Endothelial cell of umbilical vein (primary cell): ENCODE measurements around the gene TNRC6A.

Source experiments
- EZH2 ChIP-seq: IDR thresholded peaks from 2 replicates; pipeline ENCODE4 v1.6.1; 2012; ENCODE audit warnings: borderline replicate concordance, low read depth, mild to moderate bottlenecking, moderate library complexity, low read length, inconsistent platforms; ENCODE audit not compliant: severe bottlenecking
- FOS ChIP-seq: IDR thresholded peaks from 2 replicates; pipeline ENCODE4 v1.6.1; 2011; ENCODE audit warnings: mild to moderate bottlenecking, low read length, moderate library complexity, borderline replicate concordance; ENCODE audit not compliant: insufficient read depth
- GATA2 ChIP-seq: IDR thresholded peaks from 2 replicates; pipeline ENCODE4 v1.7.0; 2011; ENCODE audit warnings: low read depth, mild to moderate bottlenecking, moderate library complexity, mixed read lengths, low read length; ENCODE audit not compliant: insufficient read length, insufficient read depth
- POLR2A ChIP-seq: IDR thresholded peaks from 2 replicates; pipeline ENCODE4 v1.6.1; 2012; ENCODE audit warnings: low read depth, mild to moderate bottlenecking, control low read depth, low read length
- POLR2AphosphoS5 ChIP-seq: IDR thresholded peaks from 2 replicates; pipeline ENCODE4 v1.6.1; 2012; ENCODE audit warnings: low read depth, mild to moderate bottlenecking, control low read depth, low read length, moderate library complexity; ENCODE audit not compliant: insufficient read depth
- TF ChIP-seq, protein P1 (sequence below): IDR thresholded peaks from 2 replicates; pipeline ENCODE4 v1.6.1; 2011; ENCODE audit not compliant: insufficient read depth, insufficient read length
- TF ChIP-seq, protein P2 (sequence below), 2 donors: IDR thresholded peaks; 1 replicate in 1 of 2; 2 replicates in 1 of 2; pipeline ENCODE4 v1.5.1; 2011; ENCODE audit warnings: low read length in 2 of 2, mild to moderate bottlenecking in 2 of 2, moderate library complexity in 2 of 2, control low read depth in 1 of 2, inconsistent platforms in 1 of 2, low read depth in 1 of 2; ENCODE audit not compliant: insufficient read depth in 1 of 2; ENCODE audit errors: extremely low read depth in 1 of 2

DNA sequence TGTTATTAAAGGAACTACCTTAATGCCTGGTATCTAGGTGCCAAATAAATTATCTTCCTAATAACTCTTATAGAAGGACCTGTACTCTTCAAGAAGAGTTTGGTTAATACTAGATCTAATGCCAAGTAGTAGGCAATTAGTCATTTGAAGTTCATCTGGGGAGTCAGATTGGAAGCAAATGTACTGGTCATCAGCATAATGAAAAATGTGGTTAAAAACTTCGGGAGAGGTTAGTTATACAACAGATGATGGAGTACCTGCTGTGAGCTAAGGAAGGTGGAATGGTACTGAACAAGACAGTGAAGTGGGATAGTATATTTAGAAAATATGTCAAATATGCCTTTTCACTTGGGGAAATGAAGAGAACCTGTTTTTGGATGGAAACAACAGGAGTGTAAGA is 49.2 kb downstream of the TNRC6A start:
- TF ChIP-seq, protein P1, sequence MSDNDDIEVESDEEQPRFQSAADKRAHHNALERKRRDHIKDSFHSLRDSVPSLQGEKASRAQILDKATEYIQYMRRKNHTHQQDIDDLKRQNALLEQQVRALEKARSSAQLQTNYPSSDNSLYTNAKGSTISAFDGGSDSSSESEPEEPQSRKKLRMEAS: no peak
- TF ChIP-seq, protein P2, sequence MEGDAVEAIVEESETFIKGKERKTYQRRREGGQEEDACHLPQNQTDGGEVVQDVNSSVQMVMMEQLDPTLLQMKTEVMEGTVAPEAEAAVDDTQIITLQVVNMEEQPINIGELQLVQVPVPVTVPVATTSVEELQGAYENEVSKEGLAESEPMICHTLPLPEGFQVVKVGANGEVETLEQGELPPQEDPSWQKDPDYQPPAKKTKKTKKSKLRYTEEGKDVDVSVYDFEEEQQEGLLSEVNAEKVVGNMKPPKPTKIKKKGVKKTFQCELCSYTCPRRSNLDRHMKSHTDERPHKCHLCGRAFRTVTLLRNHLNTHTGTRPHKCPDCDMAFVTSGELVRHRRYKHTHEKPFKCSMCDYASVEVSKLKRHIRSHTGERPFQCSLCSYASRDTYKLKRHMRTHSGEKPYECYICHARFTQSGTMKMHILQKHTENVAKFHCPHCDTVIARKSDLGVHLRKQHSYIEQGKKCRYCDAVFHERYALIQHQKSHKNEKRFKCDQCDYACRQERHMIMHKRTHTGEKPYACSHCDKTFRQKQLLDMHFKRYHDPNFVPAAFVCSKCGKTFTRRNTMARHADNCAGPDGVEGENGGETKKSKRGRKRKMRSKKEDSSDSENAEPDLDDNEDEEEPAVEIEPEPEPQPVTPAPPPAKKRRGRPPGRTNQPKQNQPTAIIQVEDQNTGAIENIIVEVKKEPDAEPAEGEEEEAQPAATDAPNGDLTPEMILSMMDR (IDR thresholded peaks at IDR 0.05; ENCODE audit: extremely low read depth in 1 of 2, insufficient read depth in 1 of 2, low read depth in 1 of 2, low read length in 2 of 2): no peak
- TF ChIP-seq EZH2: no peak
- TF ChIP-seq POLR2A: no peak
- no peak for TF ChIP-seq POLR2AphosphoS5
- TF ChIP-seq FOS: no peak
- TF ChIP-seq GATA2: no peak
